GM10266 (cell line): ENCODE results near the gene AUTS2.
A peak's percentile ranks its signal among the peaks of the same experiment; 100 is the strongest.

Experiments used
- DNase-seq: peaks from one replicate; pipeline ENCODE4 v3.0.0; 2012; ENCODE audit errors: extremely low spot score
- CTCF ChIP-seq: IDR thresholded peaks from 2 replicates; pipeline ENCODE4 v1.5.1; 2012; ENCODE audit warnings: mild to moderate bottlenecking, low read depth; ENCODE audit not compliant: control insufficient read depth, insufficient read depth; ENCODE audit errors: missing control alignments

Gene AUTS2

GRCh38 chr7:70426249-70426880 is 828.1 kb downstream of the AUTS2 start:
- TF ChIP-seq CTCF, result no peak
- peak; percentile 31 for DNase-seq

GRCh38 chr7:70432567-70433001 is 834.3 kb downstream of the AUTS2 start:
- TF ChIP-seq CTCF, result no peak
- DNase-seq, result no peak

- DNase-seq, result no peak
- peak; percentile 5 for TF ChIP-seq CTCF
Observed at GRCh38 chr7:70434376-70434775, 836.1 kb downstream of the AUTS2 start.

GRCh38 chr7:70434821-70435220 is 836.5 kb downstream of the AUTS2 start:
- DNase-seq, result no peak
- no peak for TF ChIP-seq CTCF

GRCh38 chr7:70435634-70436033 is 837.4 kb downstream of the AUTS2 start:
- no peak for DNase-seq
- TF ChIP-seq CTCF, result no peak

GRCh38 chr7:70436790-70437350 is 838.6 kb downstream of the AUTS2 start:
- TF ChIP-seq CTCF, result no peak
- DNase-seq, result no peak

GRCh38 chr7:70439651-70440050 is 841.4 kb downstream of the AUTS2 start:
- no peak for TF ChIP-seq CTCF
- DNase-seq, result no peak
